Right lobe of liver (tissue), 6 donors: ENCODE results near the gene AQP12A. TPM values are rescaled to one million over a fixed set of nuclear protein-coding genes. Genes with fewer than 3 reads are reported as not detected.

ENCODE experiments used
- ATAC-seq, 4 donors: fragments of 200-7000 bp; cut with Tn5 transposase; one replicate each; pipeline ENCODE4 v1.9.1; 2020; ENCODE audit warnings: mild to moderate bottlenecking in 4 of 4, moderate library complexity in 4 of 4
- DNase-seq, 3 donors: peaks; one replicate each; pipeline ENCODE4 v3.0.0-alpha.2; 2020
- H3K27ac ChIP-seq, 3 donors: fragments of 200-600 bp; one replicate each; pipeline ENCODE4 v1.8.0; 2022
- H3K27me3 ChIP-seq, 2 donors: fragments of 200-600 bp; one replicate each; pipeline ENCODE4 v1.8.0; 2022
- H3K36me3 ChIP-seq, 4 donors: fragments of 200-600 bp; sonication (generic) in 1 of 4; one replicate each; pipeline versions ENCODE4 v1.5.1 to v1.8.0; 2017 to 2022; ENCODE audit warnings: control low read depth in 1 of 4
- H3K4me1 ChIP-seq, 4 donors: fragments of 200-600 bp; sonication (generic) in 1 of 4; one replicate each; pipeline versions ENCODE4 v1.5.1 to v1.8.0; 2017 to 2022; ENCODE audit warnings: control low read depth in 1 of 4
- H3K4me3 ChIP-seq, 3 donors: fragments of 200-600 bp; one replicate each; pipeline ENCODE4 v1.8.0; 2022
- H3K9me3 ChIP-seq, 4 donors: fragments of 200-600 bp; sonication (generic) in 1 of 4; one replicate each; pipeline versions ENCODE4 v1.5.1 to v1.8.0; 2017 to 2022; ENCODE audit warnings: control low read depth in 1 of 4
- POLR2A ChIP-seq: fragments of 450-650 bp; IDR thresholded peaks from one replicate; pipeline ENCODE4 v1.6.1; 2017; ENCODE audit warnings: antibody characterized with exemption, mild to moderate bottlenecking
- WGBS: methylation state at CpG from one replicate; pipeline ENCODE4 v1.1.6; 2018; ENCODE audit warnings: low coverage, low lambda C conversion rate; ENCODE audit not compliant: insufficient coverage; ENCODE audit errors: missing lambda C conversion rate; 5-methylcytosine and 5-hydroxymethylcytosine counted together
- intact Hi-C, 2 donors: fragments of 100-400 bp; cut with DNase I; formaldehyde crosslinking; loops; one replicate each; pipeline versions ENCODE4 v1.11.2 to v1.14.1; 2022
- total RNA-seq, 6 experiments: library from RNA; depleted of rRNA in 2 of 6; stranded (reverse); fragments of >200 nt in 2 of 6; fragmentation: NEBNext Ultra II Directional in 3 of 6; extraction: Animal tissue kit (Norgen Biotek cat#: 25700) in 3 of 6; gene quantifications; one replicate each; pipeline versions ENCODE4 v1.1.0 to v1.2.4, GENCODE V29; 2016 to 2023
- TF ChIP-seq, protein P1 (sequence below), 4 donors: fragments of 200-600 bp in 3 of 4; fragments of 450-650 bp in 1 of 4; IDR thresholded peaks; one replicate each; pipeline versions ENCODE4 v1.5.1 to v1.8.0; 2016 to 2022; ENCODE audit warnings: antibody characterized with exemption in 4 of 4, mild to moderate bottlenecking in 2 of 4
- donor health status: DM: no; HTN: yes; CAD: no.
- donor health status: DM: no; HTN: no; CAD: no.
- donor health status: DM: no; HTN: no; CAD: no.
- donor health status: DM: no; HTN: yes; CAD: no.
- donor health status: DM: no; HTN: yes; CAD: no.

Gene AQP12A
- total RNA-seq, 6 experiments from 2014 or later = not detected

DNA sequence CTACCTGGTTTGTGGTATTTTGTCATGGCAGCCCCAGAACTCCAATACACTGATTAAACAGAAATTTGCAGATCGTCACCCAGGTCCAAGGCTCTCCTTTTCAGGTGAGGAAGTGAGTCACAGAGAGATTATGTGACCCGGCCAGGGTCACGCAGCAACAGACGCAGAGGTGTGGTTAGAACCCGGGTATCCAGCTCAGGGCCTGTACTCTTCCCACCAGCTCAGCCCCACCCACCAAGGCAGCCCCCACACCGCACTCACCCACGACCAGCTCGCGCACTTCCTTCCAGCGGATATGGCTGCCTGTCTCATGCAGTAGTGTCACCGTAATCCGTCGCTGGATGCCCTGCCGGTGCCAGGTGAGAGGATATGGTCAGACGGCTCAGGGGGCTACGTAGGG is 48.1 kb downstream of the AQP12A start:
- ATAC-seq (no peak), DNase-seq (no peak)
- Histone ChIP-seq H3K4me3 (no peak overlapping the region), H3K9me3 (no peaks in the 10 kb centered on the region), H3K27ac (no peak overlapping the region), H3K36me3 (no peaks in the 10 kb centered on the region), H3K27me3 (no peaks in the 10 kb centered on the region), H3K4me1 (no peaks in the 10 kb centered on the region)
- intact Hi-C loops = no loop called here
- 63% methylated on average over 11 of the region's 16 CpGs for WGBS
- TF ChIP-seq, protein P1, sequence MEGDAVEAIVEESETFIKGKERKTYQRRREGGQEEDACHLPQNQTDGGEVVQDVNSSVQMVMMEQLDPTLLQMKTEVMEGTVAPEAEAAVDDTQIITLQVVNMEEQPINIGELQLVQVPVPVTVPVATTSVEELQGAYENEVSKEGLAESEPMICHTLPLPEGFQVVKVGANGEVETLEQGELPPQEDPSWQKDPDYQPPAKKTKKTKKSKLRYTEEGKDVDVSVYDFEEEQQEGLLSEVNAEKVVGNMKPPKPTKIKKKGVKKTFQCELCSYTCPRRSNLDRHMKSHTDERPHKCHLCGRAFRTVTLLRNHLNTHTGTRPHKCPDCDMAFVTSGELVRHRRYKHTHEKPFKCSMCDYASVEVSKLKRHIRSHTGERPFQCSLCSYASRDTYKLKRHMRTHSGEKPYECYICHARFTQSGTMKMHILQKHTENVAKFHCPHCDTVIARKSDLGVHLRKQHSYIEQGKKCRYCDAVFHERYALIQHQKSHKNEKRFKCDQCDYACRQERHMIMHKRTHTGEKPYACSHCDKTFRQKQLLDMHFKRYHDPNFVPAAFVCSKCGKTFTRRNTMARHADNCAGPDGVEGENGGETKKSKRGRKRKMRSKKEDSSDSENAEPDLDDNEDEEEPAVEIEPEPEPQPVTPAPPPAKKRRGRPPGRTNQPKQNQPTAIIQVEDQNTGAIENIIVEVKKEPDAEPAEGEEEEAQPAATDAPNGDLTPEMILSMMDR (IDR thresholded peaks at IDR 0.05) = no peak
- no peak for TF ChIP-seq POLR2A

- intact Hi-C loops = no loop called here
- no peak for DNase-seq
- 66% methylated on average over 2 of the region's 18 CpGs for WGBS
- H3K4me3 ChIP-seq = no peak overlapping the region
- no peaks in the 10 kb centered on the region for H3K36me3 ChIP-seq
- no peaks in the 10 kb centered on the region for H3K4me1 ChIP-seq
- TF ChIP-seq, protein P1 (IDR thresholded peaks at IDR 0.05) = no peak
- TF ChIP-seq POLR2A = no peak
- no peak for ATAC-seq
- no peaks in the 10 kb centered on the region for H3K27me3 ChIP-seq
- H3K9me3 ChIP-seq = no peaks in the 10 kb centered on the region
- no peak overlapping the region for H3K27ac ChIP-seq
Observed at GRCh38 chr2:240741091-240741490, 49.4 kb downstream of the AQP12A start.

- Histone ChIP-seq H3K27me3 (no peaks in the 10 kb centered on the region), H3K36me3 (no peaks in the 10 kb centered on the region), H3K27ac (no peak overlapping the region), H3K4me1 (no peaks in the 10 kb centered on the region), H3K9me3 (no peaks in the 10 kb centered on the region), H3K4me3 (no peak overlapping the region)
- intact Hi-C loops = no loop called here
- WGBS = 51% methylated on average over 3 of the region's 13 CpGs
- TF ChIP-seq, protein P1 (IDR thresholded peaks at IDR 0.05) = no peak
- no peak for TF ChIP-seq POLR2A
- DNase-seq = no peak
- no peak for ATAC-seq
Observed at GRCh38 chr2:240742602-240743095, 51.0 kb downstream of the AQP12A start.

DNA sequence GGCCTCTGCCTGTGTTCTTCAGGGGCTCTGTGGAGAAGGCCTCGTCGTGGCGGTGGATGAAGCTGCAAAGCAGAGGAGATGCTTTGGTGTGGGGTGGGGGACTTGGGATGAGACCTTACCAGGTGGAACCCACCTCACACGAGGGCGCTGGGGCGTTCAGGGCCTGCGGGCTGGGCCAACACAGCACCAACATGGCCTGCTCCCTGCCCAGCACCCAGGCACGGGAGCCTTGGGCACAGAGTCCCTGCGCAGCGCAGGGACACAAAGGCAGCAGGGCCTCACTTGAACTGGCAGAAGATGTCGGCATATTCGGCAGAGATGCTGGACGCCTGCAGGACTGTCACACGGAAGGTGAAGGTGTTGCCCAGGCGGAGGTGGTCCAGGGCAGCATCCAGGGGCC is 53.8 kb downstream of the AQP12A start:
- WGBS = 60% methylated on average over 1 of the region's 15 CpGs
- TF ChIP-seq POLR2A = no peak
- TF ChIP-seq, protein P1 (IDR thresholded peaks at IDR 0.05) = no peak
- DNase-seq = no peak
- no peaks in the 10 kb centered on the region for H3K36me3 ChIP-seq
- H3K9me3 ChIP-seq = no peaks in the 10 kb centered on the region
- intact Hi-C loops = no loop called here
- H3K4me1 ChIP-seq = no peaks in the 10 kb centered on the region
- no peak for ATAC-seq
- no peak overlapping the region for H3K4me3 ChIP-seq
- no peaks in the 10 kb centered on the region for H3K27me3 ChIP-seq
- no peak overlapping the region for H3K27ac ChIP-seq

DNA sequence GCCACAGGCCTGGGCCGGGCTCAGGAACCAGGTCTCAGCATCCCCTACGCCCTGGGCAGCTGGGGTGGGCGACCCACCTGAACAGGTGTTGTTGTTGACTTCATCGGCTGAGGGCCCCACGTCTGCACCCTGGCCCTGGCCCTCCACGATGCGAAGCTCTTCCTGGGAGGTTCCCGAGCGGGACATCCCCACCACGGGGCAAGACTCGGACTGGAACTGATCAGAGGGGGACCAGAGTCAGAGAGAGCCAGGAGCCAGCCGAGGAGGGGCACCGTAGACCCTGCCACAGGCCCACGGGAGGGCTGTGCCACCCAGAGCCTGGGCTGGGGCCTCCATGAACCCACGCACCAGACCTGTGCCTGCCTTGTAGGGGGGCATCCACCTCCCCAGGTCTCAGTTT is 54.3 kb downstream of the AQP12A start:
- Histone ChIP-seq H3K4me3 (no peak overlapping the region), H3K9me3 (no peaks in the 10 kb centered on the region), H3K27ac (no peak overlapping the region), H3K27me3 (no peaks in the 10 kb centered on the region), H3K4me1 (no peaks in the 10 kb centered on the region), H3K36me3 (no peaks in the 10 kb centered on the region)
- intact Hi-C loops = no loop called here
- no peak for TF ChIP-seq POLR2A
- TF ChIP-seq, protein P1 (IDR thresholded peaks at IDR 0.05) = no peak
- WGBS = no CpG with 5 or more reads among the region's 15 CpGs
- ATAC-seq (no peak), DNase-seq (no peak)
